Mesenchymal stem cell (in vitro differentiated cells and primary cell): Measurements from ENCODE around the gene EFCAB6.

ENCODE experiments used
- DNase-seq: peaks from one replicate; pipeline ENCODE4 v3.0.0-alpha.2; 2013
- H2AFZ ChIP-seq: one replicate; pipeline ENCODE4 v1.6.1; 2013; ENCODE audit warnings: low read depth, mild to moderate bottlenecking, control low read depth, inconsistent platforms, low read length, moderate library complexity
- H2AK5ac ChIP-seq: 2 replicates; pipeline ENCODE4 v1.6.1; 2013; ENCODE audit warnings: low read length, moderate library complexity, mild to moderate bottlenecking, inconsistent platforms; ENCODE audit not compliant: severe bottlenecking
- H2BK120ac ChIP-seq: one replicate; pipeline ENCODE4 v1.6.1; 2013; ENCODE audit warnings: low read depth, mild to moderate bottlenecking, inconsistent platforms, low read length, moderate library complexity
- H2BK12ac ChIP-seq, 2 experiments: one replicate each; pipeline ENCODE4 v1.6.1; 2013; ENCODE audit warnings: inconsistent platforms in 2 of 2, low read length in 2 of 2, mild to moderate bottlenecking in 2 of 2, moderate library complexity in 2 of 2, control low read depth in 1 of 2
- H2BK15ac ChIP-seq: one replicate; pipeline ENCODE4 v1.6.1; 2013; ENCODE audit warnings: mild to moderate bottlenecking, low read depth, inconsistent platforms; ENCODE audit not compliant: poor library complexity, severe bottlenecking
- H2BK5ac ChIP-seq: 2 replicates; pipeline ENCODE4 v1.6.1; 2013; ENCODE audit warnings: low read depth, mild to moderate bottlenecking, low read length, control low read depth, inconsistent platforms; ENCODE audit not compliant: poor library complexity, severe bottlenecking
- H3K14ac ChIP-seq, 2 experiments: one replicate each; pipeline ENCODE4 v1.6.1; 2013; ENCODE audit warnings: inconsistent platforms in 2 of 2, low read length in 2 of 2, control low read depth in 1 of 2, mild to moderate bottlenecking in 1 of 2, moderate library complexity in 1 of 2
- H3K18ac ChIP-seq, 2 experiments: one replicate each; pipeline ENCODE4 v1.6.1; 2013; ENCODE audit warnings: inconsistent platforms in 2 of 2, low read length in 2 of 2, control low read depth in 1 of 2, low read depth in 1 of 2, mild to moderate bottlenecking in 1 of 2
- H3K23ac ChIP-seq, 2 experiments: one replicate each; pipeline ENCODE4 v1.6.1; 2013; ENCODE audit warnings: inconsistent platforms in 2 of 2, low read length in 2 of 2, mild to moderate bottlenecking in 2 of 2, moderate library complexity in 2 of 2, control low read depth in 1 of 2
- H3K27ac ChIP-seq: 2 replicates; pipeline ENCODE4 v1.5.1; 2013; ENCODE audit warnings: mild to moderate bottlenecking, moderate library complexity, low read length, control low read depth, inconsistent platforms; ENCODE audit not compliant: poor library complexity, severe bottlenecking
- H3K27me3 ChIP-seq, 2 experiments: 2 replicates each; pipeline versions ENCODE4 v1.6.1 to v1.7.0; 2013; ENCODE audit warnings: low read length in 2 of 2, mild to moderate bottlenecking in 2 of 2, moderate library complexity in 2 of 2, control low read depth in 1 of 2, inconsistent platforms in 1 of 2; ENCODE audit not compliant: control insufficient read depth in 1 of 2, insufficient read depth in 1 of 2
- H3K36me3 ChIP-seq, 2 experiments: 2 replicates each; pipeline versions ENCODE4 v1.6.1 to v1.7.0; 2013; ENCODE audit warnings: low read length in 2 of 2, control low read depth in 1 of 2, inconsistent platforms in 1 of 2, low read depth in 1 of 2, mild to moderate bottlenecking in 1 of 2; ENCODE audit not compliant: insufficient read depth in 2 of 2, control insufficient read depth in 1 of 2
- H3K4ac ChIP-seq, 2 experiments: one replicate each; pipeline ENCODE4 v1.6.1; 2013; ENCODE audit warnings: inconsistent platforms in 2 of 2, low read length in 2 of 2, mild to moderate bottlenecking in 2 of 2, moderate library complexity in 2 of 2, control low read depth in 1 of 2, low read depth in 1 of 2
- H3K4me1 ChIP-seq: 2 replicates; pipeline ENCODE4 v1.6.1; 2013; ENCODE audit warnings: low read depth, low read length, control low read depth; ENCODE audit not compliant: control insufficient read depth, insufficient read depth
- H3K4me2 ChIP-seq: 2 replicates; pipeline ENCODE4 v1.6.1; 2013; ENCODE audit warnings: low read length, mild to moderate bottlenecking, inconsistent platforms; ENCODE audit not compliant: poor library complexity, severe bottlenecking
- H3K4me3 ChIP-seq, 2 experiments: 2 replicates each; pipeline versions ENCODE4 v1.5.1 to v1.7.0; 2013; ENCODE audit warnings: low read length in 2 of 2, mild to moderate bottlenecking in 2 of 2, control low read depth in 1 of 2, low read depth in 1 of 2; ENCODE audit not compliant: insufficient read depth in 1 of 2
- H3K79me1 ChIP-seq: replicated peaks from 2 replicates; pipeline ENCODE4 v1.6.1; 2013; ENCODE audit warnings: mild to moderate bottlenecking, control low read depth, low read length, inconsistent platforms; ENCODE audit not compliant: poor library complexity, severe bottlenecking
- H3K9ac ChIP-seq: 2 replicates; pipeline ENCODE4 v1.7.0; 2013; ENCODE audit warnings: mild to moderate bottlenecking, low read length, moderate library complexity
- H3K9me3 ChIP-seq: 2 replicates; pipeline ENCODE4 v1.7.0; 2013; ENCODE audit warnings: mild to moderate bottlenecking, low read length; ENCODE audit not compliant: control insufficient read depth
- H4K8ac ChIP-seq: one replicate; pipeline ENCODE4 v1.6.1; 2013; ENCODE audit warnings: inconsistent platforms, mild to moderate bottlenecking, low read length, moderate library complexity
- H4K91ac ChIP-seq: one replicate; pipeline ENCODE4 v1.6.1; 2013; ENCODE audit warnings: mild to moderate bottlenecking, low read length, inconsistent platforms
- WGBS: methylation state at CpG from one replicate; pipeline ENCODE4 v1.1.7; 2013; ENCODE audit warnings: mixed read lengths; 5-methylcytosine and 5-hydroxymethylcytosine counted together

EFCAB6 gene

DNA sequence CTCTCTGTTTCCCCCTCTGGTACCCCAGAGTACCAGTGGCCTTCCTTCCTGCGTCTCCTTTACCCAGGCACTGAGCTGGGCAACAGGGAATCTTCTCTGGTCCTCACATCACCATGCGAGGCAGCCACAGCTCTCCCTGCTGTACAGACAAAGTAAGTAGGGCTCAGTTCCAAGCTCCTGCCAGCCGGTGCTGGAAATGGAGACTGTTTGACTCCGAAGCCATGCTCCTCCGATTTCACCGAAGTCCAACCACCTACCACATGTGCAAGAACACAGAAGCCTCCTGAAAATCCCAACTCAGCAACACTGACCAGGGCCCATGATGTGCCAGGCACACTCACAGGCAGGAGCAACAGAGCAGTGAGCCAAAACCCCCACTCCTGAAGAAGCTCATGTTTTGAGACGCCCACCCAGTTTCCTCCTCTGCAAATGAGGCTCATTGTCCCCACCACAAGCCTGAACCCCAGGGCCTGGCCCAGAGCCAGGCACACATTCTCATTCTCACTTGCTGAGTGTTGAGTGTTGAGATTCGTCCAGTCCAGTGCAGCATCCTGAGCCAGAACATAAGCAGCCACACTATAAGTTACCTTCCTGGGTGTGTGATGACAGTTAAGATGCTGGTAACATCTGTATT lies 244.3 kb downstream of the EFCAB6 start:
- Histone ChIP-seq H3K23ac (no peak overlapping the region), H3K9me3 (no peaks in the 10 kb centered on the region), H3K4me1 (peaks cover 1% of the 10 kb centered on the region), H3K79me1 (no peaks in the 10 kb centered on the region), H3K27ac (no peak overlapping the region), H3K27me3 (peaks cover 9 to 24% of the 10 kb centered on the region in 2 experiments), H2BK12ac (no peak overlapping the region), H3K36me3 (no peaks in the 10 kb centered on the region), H2BK15ac (no peak overlapping the region), H3K18ac (no peak overlapping the region), H3K4me3 (no peak overlapping the region), H3K14ac (no peak overlapping the region), H3K9ac (no peak overlapping the region), H2BK120ac (no peak overlapping the region), H3K4ac (no peak overlapping the region), H2AFZ (no peak overlapping the region), H4K91ac (no peak overlapping the region), H4K8ac (no peak overlapping the region), H2AK5ac (no peak overlapping the region), H2BK5ac (no peak overlapping the region), H3K4me2 (no peak overlapping the region)
- WGBS: 78% methylated on average over 8 of the region's 8 CpGs
- DNase-seq: no peak

DNA sequence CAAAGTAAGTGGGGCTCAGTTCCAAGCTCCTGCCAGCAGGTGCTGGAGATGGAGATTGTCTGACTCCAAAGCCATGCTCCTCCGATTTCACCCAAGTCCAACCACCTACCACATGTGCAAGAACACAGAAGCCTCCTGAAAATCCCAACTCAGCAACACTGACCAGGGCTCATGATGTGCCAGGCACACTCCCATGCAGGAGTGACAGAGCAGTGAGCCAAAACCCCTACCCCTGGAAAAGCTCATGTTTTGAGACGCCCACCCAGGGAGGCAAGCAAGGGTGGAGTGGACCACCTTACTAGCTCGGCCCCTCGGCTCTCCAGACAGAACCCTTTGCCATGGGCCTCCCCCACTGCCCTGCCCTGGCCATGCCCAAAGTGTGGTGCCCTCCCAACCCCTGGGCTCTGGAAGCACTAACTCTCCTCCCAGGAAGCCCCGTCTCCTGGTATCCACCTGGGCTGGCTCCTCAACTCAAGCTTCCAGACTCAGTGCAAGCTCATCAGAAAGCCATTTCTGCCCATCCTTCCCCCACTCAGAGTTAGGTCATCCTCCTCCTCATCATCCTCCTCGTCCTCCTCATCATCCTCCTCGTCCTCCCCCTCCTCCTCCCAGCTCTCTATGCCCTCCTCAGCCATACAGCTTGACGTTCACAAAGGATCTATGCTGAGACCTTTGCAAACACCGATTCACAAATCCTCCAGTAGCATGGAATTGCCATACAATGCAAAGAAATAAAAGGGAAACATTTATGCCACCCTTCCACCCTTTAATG lies 245.4 kb downstream of the EFCAB6 start:
- Histone ChIP-seq H3K4ac (no peak overlapping the region), H3K14ac (no peak overlapping the region), H4K8ac (no peak overlapping the region), H3K79me1 (no peaks in the 10 kb centered on the region), H3K4me1 (no peaks in the 10 kb centered on the region), H2BK120ac (no peak overlapping the region), H2BK15ac (no peak overlapping the region), H3K27ac (no peak overlapping the region), H3K9me3 (no peaks in the 10 kb centered on the region), H3K23ac (no peak overlapping the region), H3K18ac (no peak overlapping the region), H3K4me3 (no peak overlapping the region), H3K27me3 (peaks cover 9 to 14% of the 10 kb centered on the region in 2 experiments), H4K91ac (no peak overlapping the region), H2AK5ac (no peak overlapping the region), H2BK5ac (no peak overlapping the region), H3K36me3 (no peaks in the 10 kb centered on the region), H3K9ac (no peak overlapping the region), H2AFZ (no peak overlapping the region), H2BK12ac (no peak overlapping the region), H3K4me2 (no peak overlapping the region)
- no peak for DNase-seq
- WGBS: 57% methylated on average over 9 of the region's 9 CpGs

DNA sequence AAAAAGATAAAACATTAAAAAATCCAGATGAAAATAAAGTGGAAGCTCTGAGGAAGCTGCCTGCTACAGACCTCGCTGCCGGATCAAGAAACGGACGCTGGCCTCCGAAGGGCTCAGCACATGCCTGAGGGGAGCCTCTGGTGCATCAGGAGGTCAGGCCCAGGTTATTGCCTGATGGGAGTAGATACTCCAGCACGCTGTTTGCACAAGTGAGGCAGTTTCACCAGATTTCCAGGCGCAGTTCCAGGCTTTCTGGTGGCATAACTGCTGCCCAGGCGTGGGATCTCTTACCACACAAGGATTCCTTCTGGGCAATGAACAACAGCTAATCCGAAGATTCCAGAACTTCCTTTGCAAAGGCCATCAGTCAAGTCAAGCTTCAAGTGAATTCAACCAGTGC lies 246.1 kb downstream of the EFCAB6 start:
- H4K8ac ChIP-seq: no peak overlapping the region
- no peaks in the 10 kb centered on the region for H3K4me1 ChIP-seq
- no peak overlapping the region for H3K9ac ChIP-seq
- H3K14ac ChIP-seq: no peak overlapping the region
- H3K4ac ChIP-seq: no peak overlapping the region
- H3K23ac ChIP-seq: no peak overlapping the region
- H2BK12ac ChIP-seq: no peak overlapping the region
- H3K27ac ChIP-seq: no peak overlapping the region
- H3K18ac ChIP-seq: no peak overlapping the region
- H2BK15ac ChIP-seq: no peak overlapping the region
- no peak overlapping the region for H2AK5ac ChIP-seq
- DNase-seq: no peak
- no peak overlapping the region for H2AFZ ChIP-seq
- no peaks in the 10 kb centered on the region for H3K79me1 ChIP-seq
- H2BK5ac ChIP-seq: no peak overlapping the region
- peaks cover 4 to 9% of the 10 kb centered on the region in 2 experiments for H3K27me3 ChIP-seq
- H4K91ac ChIP-seq: no peak overlapping the region
- H3K4me3 ChIP-seq: no peak overlapping the region
- WGBS: 74% methylated on average over 9 of the region's 9 CpGs
- H3K36me3 ChIP-seq: no peaks in the 10 kb centered on the region
- no peak overlapping the region for H3K4me2 ChIP-seq
- H2BK120ac ChIP-seq: no peak overlapping the region
- no peaks in the 10 kb centered on the region for H3K9me3 ChIP-seq

DNA sequence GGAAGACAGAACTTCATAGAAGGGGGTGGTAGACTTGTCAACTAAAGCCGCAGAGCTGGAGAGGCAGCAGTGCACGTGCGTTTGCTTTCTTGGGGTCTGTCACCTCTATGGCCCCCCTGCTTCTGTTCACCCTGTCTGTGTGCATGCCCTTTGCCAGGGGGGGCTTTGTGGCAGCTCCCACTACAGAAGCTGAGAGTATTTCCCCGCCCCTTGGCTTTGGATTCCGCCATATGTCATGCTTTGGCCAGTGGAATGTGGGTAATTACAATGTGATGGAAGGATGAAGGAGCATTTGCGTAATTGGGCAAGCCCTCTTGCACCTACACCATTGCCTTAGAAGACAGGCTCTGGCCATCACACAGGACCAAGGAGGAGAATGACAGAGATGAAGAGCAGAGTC lies 247.2 kb downstream of the EFCAB6 start:
- 79% methylated on average over 6 of the region's 6 CpGs for WGBS
- no peaks in the 10 kb centered on the region for H3K4me1 ChIP-seq
- no peak overlapping the region for H2BK5ac ChIP-seq

More for the DNA sequence above, 247.2 kb downstream of the EFCAB6 start:
- Histone ChIP-seq H3K23ac (no peak overlapping the region), H2AFZ (no peak overlapping the region), H4K91ac (no peak overlapping the region), H3K4ac (no peak overlapping the region), H3K14ac (no peak overlapping the region), H2AK5ac (no peak overlapping the region), H3K18ac (no peak overlapping the region), H3K36me3 (no peaks in the 10 kb centered on the region), H3K27me3 (peaks cover 3 to 4% of the 10 kb centered on the region in 2 experiments), H3K27ac (no peak overlapping the region), H3K79me1 (no peaks in the 10 kb centered on the region), H2BK12ac (no peak overlapping the region), H4K8ac (no peak overlapping the region), H3K4me2 (no peak overlapping the region), H2BK120ac (no peak overlapping the region), H3K9me3 (no peaks in the 10 kb centered on the region), H3K4me3 (no peak overlapping the region), H2BK15ac (no peak overlapping the region), H3K9ac (no peak overlapping the region)
- DNase-seq: no peak
